ENCODE data around the gene ZBTB16.

Gene ZBTB16

DNA sequence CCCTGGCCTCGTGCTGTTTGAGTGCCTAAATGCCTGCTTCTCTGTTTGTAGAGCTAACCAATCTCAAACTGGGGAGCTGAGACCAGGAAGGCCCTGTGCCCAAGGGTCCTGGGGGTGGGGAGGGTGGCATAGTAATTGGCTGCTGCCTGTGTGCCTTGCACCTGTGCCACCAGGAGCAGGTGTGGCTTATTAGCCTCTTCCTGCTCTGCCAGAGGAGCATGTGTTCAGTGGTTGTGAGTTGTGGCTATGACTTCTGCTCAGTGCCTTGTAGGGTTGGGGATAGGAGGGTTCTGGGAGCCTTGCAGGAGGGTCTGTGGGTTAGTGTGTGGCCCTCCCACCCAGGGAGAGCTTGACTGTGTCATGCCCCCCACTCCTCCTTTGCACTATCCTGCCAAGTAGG is 109.2 kb downstream of the ZBTB16 start:
- DNase-seq (ENCODE audit: low read depth) = no peak

DNA sequence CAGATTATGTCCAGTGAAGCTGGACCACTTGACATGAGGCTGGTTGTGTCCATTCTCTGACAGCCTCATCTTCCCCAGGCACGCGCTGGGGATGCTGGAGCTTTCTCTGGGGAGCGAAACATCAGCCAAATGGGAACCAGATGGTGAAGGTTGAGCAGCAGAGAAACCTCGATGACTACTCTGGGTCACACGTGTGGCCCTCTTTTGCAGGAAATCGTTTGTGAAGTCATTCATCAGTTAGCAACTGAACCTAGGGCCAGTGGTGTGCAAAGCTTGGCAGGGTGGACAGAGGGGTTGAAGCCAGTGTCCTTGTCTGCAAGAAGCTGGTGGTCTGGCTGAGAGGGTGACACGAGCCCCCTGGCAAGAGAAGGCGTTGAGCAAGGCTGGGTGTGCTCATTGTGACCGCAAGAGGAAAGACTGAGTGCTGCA is 109.8 kb downstream of the ZBTB16 start:
- no peak for DNase-seq (ENCODE audit: low read depth)

DNA sequence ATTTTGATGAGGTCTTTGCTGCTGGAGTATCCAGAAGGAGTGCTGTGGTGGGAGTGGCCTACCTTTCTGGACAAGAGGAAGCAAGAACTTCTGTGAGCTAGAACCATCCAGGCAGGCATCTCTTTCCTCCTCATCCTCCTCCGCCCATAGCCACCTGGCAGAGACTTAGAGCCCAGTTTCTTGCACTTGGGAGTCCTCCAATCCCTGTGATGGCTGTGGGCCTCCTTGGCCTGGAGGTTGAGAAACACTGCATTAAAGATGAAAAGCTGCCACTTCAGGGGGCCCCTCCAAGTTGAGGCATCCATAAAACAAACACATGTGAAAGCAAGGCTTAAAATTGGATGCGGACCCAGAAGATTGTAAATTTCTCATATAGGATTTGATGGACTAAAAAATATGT is 110.3 kb downstream of the ZBTB16 start:
- DNase-seq (ENCODE audit: low read depth) = no peak

DNA sequence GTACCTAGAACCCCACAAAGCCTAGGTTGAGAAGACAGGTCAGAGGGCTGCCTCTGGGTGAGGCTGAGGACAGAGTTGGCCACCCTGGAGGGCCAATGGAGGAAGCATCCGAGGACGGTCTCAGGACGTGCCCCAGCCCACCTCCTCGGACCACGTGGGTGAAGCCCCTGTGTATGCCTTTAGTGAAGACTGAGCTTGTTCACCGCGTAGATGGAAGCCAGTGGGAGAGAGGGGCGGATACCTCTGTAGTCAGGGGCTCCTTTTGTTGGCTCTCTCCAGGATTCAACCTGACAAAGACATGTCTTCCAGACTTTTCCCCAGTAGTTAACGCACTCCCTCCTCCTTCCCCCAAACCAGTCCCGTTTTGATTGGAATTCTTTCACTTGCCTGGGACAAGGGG is 110.7 kb downstream of the ZBTB16 start:
- DNase-seq (ENCODE audit: low read depth) = no peak

DNA sequence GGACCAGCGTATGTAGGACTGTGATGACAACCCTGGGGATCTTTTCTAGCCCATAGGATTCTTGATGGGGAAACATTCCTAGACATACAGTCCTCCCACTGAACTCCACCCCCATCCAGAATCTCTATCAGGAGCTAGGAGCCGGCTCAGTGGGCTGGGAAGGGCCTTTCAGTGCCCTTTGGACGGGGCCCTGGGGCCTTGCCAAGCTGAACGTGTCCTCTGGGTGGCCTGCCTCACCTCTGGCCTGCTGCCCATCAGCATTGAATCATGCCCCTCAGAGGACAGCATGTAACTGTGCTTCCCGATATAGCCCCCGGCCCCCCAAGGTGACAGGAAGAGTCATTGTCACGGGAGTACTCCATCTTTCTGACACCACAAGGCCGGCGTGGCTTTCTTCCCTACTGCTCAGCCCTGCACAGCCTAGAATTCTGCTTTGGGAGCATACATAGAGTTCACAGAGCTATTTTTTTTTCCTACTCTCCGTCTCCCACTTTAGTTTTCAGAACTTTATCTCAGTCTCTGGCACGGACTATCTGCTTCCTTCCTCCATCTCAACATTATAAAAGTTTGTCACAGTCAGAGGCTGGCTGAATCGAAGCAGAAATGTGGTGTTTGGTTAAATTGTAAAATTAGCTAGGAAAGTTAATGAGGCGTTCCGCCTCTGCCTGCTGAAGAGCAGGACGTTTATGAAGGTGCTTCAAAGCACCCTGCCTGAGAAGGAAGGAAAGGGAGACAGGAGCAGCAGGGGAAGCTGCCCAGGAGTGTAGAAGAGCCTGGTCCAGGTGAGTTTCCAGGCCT is 111.9 kb downstream of the ZBTB16 start:
- DNase-seq (ENCODE audit: low read depth) = no peak

DNA sequence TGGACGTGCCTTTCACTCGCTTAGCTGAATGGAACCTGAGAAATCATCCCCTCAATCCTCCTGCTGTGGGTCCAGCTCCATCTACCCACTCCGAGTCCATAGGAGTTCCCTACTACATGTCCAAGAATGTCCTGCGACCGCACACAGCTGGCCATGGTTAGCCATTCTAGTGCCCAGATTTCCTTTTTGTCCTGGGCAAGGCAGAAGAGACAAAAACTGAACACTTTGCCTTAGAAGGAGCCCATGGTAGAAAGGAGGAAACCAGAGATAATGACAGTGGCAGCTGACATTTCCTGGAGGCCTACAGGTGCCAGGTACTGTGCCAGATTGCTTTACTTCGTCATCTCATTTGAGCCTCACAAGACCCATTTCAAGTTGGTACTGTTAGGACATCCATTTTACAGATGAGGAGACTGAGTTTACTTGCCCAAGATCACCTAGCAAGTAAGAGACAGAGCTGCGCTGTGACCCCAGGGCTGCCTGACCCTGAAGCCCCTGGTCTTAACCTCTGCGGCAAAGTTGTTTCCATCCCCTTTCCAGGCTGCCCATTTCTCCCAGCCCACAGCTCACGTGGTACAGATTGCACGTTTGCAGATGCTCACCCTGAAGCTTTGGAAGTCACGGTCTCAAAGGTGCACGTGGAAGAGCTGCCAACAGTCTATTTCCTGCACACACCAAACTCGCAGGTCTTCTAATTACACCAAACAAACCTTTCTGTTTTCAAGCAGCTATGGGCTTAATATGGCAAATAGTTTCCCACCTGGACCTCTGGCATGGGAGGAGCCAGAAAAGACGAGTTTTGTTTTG is 112.7 kb downstream of the ZBTB16 start:
- DNase-seq (ENCODE audit: low read depth) = no peak

DNA sequence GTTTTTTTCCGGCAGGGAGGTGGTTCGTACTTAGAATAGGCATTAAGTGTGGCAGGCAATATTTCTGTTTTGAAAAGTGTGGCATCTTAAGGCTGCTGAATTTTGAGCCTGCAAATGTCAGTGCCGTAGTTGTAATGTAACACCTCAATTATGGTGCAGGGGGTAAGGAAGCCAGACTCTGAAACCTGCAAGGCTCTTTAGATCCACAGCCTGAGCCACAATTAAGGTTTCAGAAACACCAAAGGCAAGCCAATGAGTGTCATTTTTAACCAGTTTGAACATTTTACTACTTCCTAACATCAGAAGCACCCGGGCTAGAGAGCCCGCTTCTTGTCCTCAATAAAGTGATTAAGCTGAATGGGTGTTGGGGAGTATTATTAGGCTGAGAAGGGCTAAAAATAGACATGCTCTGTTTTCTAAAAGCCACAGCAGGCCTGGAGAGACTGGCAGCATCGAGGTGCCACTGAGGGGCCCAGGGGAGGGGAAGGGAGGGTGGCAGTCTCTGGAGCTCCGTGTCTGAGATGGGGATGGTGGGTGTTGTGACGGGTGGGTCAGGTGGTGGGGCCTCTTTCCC is 113.4 kb downstream of the ZBTB16 start:
- no peak for DNase-seq (ENCODE audit: low read depth)

DNA sequence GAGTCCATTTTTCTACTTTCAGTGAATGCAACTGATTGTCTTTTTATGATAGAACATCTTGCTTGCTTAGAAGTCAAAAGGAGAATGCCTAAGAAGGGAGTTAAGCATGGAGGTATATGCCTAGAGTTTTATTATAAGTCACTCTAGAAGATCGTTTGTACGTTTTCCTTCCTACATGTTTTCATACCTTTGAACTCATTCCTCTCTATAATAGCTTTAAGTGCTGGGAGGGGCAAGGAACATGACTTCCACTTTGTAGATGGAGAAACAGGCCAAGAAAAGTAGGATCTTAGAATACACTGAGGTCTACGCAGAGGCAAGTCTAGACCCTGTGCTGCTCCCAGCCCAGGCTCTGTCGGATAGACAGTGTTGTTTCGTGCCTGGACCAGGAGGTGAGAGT is 114.3 kb downstream of the ZBTB16 start:
- DNase-seq (ENCODE audit: low read depth) = no peak

DNA sequence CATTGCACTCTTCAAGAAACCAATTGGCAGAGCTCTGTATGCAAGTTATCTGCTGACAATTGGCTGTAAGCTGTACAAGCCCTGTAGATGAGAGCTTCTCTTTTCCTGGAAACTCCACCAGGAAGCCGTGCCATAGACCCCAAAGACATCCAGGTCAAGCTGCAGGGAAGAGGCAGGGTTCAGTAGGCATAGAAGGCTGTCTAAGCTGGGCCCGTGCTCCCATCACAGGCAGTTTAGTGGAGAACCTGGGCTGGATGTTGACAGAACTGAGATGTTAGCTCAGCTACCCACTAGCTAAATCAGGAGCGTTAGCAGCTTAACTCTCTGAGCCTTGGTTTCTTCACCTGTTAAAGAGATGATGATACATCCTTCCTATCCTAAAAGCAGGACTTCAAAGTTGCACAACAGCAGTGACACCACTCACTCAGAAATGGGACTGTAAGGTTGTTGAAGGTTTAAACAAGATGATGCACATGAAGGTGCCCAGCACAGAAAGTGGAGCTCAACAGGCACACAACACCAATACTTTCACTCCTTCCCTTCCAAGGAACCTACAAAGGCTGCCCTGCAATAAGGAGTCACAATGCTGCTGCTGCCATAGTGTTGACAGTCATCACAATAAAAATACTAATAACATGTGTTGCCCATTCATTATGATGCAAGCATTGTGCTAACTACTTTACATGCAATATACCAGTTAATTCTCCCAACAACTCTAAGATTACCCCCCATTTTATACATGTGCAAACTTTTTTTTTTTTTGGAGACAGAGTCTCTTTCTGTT is 115.4 kb downstream of the ZBTB16 start:
- no peak for DNase-seq (ENCODE audit: low read depth)

DNA sequence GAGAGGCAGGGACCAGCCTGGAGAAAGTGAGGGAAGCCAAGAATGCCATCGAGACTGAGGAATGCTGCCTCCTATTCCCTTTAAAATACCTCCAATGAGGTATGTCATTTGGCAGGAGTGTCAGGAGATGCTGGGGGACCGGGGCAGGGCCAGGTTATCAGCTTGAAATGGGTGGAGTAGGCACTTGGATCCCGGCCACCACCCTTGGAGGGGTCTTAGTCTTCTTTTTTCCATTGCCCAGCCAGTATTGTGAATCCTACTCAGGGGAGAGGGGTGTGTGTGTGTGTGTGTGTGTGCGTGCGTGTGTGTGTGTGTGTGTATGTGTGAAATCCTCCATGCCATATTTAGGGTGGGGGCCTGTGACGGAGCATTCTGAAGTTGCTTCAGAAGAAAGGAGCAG is 116.2 kb downstream of the ZBTB16 start:
- DNase-seq (ENCODE audit: low read depth) = no peak

DNA sequence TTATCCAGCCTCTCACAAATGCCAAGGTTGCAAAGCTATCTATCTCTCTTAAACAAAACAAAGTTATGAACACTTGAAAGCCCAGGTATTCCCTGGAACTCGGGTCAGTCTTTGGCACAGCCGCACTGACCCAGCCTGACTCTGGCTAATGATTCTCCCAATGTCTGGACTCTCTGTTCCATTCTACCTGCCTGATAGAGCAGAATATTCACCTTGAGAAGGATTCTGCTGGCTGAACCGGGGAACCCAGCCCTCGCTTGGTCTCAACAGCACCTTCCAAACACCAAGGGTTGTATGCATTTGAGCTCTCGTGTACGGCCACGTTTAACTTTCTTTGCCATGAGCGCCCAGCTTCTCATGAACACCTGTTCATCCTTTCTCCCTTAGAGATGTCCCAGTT is 116.8 kb downstream of the ZBTB16 start:
- no peak for DNase-seq (ENCODE audit: low read depth)

DNA sequence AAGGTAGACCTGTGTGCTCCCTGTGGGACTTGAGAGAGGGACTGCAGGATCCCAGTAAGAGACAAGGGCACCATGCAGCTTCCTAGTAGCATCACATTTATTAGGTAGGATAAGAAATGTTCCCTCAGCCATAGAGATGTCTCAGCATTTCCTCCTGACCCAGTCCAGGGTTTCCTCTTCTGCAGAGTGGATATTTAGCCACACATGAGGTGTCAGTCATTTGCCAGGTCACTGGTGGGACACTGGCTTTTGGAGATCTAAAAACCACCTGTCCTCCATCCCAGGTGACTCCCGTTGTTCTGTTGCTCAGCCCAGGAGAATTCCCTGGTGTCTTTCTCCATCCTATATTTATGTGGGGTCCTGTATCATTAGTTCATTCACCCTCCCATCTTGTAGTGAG is 119.1 kb downstream of the ZBTB16 start:
- no peak for DNase-seq (ENCODE audit: low read depth)

DNA sequence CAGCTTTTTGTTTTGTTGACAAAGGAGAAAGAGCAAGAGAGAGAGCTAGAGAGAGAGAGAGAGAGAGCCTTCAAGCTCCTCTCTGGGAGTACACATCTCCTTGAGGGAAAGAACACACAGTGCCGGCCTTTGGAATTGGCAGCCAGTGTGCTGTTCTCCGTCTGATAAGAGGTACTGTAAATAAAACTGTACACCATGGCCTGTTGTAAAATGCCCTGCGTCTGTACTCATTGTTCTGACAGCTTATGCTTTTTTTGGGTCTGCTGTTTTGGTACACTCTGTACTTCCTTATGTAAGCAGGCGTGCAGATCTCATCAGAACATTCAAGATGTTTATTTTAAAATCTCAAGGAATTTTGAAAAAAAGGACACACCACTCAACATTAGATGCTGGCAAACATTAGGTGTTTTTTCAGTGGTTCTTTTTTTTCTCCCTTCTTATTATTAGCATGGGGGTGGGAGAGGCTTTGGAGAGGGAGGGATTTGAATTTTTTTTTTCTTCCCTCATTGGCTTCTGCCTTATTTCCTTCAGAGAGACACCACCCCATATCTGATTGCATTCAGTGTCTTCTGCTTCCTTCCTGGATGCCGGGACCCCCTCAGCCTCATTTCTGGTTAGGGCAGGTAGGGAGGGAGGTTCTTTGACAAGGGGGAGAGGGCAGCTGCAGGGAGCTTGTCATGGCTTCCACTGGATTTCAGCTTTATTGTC is 119.9 kb downstream of the ZBTB16 start:
- no peak for DNase-seq (ENCODE audit: low read depth)

DNA sequence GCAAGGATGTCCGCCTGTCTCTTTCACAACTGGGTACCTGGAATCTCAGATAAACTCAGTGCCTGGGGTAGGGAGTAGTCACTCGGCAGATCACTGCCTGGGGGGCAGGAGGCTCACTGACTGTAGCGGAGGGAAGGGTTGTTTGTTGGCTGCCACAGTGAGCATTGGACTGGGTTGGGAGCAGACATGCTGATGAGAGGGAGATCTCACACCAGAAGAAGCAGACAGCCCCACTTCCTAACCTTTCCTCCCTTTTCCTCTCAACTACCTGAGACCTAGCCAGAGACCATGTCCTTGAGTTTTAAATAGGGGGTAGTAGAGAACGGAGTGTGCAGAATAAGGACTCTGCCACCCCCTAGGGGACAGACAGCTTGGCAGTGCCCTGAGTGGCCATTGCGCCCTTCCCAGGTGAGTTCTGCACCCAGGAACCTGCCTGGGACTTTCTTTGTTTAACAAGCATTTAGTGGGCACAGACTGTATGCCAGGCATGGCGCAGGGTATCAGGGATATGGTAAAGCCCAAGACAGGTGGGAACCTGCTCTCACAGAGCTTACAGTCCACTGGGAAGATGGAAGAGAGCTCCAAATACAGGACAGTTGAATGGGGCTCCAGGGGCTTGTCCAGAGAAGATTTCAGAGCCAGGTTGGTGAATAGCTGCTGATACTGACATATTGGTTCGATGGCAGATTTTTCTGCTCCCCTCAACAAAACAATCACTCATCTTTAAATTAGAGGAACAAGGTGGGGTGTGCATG is 121.0 kb downstream of the ZBTB16 start:
- no peak for DNase-seq (ENCODE audit: low read depth)

DNA sequence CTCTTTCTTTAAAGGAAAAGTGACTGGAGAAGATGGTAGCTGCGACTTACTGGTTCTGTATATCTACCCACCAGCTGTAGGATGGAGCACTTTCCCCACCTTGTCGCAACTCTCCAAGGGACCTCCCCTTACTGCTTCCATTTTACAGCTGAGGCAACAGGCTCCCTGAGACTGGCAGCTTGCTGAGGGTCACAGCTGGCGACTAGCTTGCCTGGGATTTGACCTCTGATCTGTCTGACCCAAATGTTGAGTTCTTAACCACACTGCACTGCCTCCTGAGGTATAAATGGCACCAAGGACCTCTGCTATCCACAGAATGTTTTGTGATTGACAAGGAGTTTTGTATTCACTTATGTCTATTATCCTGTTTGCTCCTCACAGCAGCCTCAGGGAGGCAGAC is 121.7 kb downstream of the ZBTB16 start:
- DNase-seq (ENCODE audit: low read depth) = no peak

DNA sequence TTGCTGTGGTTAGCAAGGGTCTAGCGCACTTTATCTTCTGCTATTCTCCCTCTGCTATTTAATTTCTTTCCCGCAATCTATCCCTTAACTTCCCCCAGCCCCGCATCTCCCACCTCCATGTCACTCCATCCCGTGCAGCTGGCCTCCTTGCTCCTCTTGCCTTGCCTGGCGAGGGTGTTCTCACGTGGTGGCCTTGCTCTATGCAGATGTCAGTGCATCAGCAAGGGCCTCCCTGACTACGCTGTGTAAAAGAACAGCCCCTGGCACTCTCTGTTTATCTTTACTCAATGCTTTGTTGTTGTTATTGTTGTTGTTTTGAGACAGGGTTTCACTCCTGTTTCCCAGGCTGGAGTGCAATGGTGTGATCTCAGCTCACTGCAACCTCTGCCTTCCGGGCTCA is 122.2 kb downstream of the ZBTB16 start:
- DNase-seq (ENCODE audit: low read depth) = no peak

DNA sequence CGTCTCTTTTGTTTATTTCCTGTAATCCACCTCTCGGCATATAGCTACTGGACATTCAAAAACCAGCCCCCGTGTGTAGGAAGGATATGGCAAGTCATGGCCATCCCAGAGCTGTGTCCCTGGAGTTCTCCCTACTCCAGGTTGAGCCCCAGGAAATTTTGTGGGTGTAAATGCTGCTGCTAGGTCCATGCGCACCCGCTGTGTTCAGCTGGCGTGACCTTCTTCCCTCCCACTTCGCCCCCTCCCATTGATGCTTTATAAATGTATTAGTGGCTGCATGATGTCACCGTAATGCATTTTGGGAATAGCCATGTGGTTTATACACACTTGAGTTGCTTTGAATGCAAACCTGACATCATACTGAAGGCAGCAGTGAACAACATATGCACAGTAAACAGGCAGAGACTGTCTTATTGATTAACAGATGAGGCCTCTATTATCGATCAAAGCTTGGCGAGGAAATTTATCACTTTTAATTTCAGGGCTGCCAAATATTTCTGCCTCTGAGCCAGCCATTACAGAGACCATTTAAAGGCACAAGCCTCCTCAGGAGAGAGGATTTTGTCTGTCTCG is 123.0 kb downstream of the ZBTB16 start:
- no peak for DNase-seq (ENCODE audit: low read depth)

DNA sequence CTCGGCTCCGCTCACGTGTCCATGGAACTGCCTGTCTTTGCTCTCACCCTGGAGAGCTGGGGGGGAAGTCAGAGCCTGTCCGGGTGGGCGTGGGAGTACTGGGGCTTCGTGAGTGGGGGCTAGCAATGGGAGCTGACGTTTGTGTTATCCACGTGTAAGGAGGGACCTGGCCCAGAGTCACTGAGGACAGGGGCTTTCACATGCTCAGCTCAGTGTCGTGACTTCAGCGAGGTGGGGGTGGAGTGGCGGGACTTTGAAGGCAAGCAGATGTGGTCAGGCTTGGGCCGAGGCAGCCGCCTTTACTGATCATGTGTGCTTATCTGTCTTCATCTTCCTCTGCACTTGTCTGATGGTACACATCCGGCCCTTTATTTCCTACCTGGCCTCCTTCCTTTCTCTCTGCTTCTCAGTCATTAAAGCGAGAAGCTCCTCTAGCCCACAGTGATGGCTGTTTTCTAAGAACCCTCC is 123.6 kb downstream of the ZBTB16 start:
- no peak for DNase-seq (ENCODE audit: low read depth)

DNA sequence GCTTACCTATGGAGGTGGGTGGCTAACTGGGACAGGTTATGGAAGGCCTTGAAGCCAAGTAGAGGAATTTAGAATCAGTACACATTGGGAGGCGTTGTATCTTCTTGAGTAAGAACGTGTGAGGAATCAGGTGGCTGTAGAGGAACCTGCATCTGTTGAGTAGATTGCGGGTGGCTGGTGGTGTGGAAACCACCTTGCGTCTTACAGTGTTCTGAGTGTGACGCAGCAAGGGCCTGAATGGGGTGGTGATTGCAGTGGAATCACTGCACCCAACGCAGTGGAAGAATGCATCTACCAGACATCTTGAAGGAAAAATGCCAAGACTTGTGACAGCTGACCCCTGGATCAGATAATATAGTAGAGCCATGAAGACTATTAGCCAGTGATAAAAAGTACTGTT is 125.9 kb downstream of the ZBTB16 start:
- no peak for DNase-seq (ENCODE audit: low read depth)

DNA sequence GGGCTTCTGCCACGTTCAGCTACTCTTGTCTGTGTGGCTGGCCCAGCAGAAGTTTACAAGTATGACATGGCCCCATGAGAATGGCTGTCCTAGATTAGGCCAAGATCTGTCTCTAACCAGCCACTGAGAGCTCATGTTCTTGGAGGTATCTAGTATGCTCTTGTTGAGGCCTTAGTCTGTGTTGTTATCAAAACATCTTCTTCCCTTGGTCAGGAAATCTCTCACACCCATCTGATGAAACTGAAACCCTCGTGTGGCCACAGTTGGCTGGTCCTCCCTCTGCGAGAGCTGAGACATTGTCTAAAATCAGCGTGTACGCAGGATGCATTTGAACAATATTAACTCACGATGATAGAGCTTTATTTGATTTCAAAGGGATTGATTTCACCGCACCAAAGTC is 127.7 kb downstream of the ZBTB16 start:
- no peak for DNase-seq (ENCODE audit: low read depth)
